Ovary (tissue), 3 donors: ENCODE measurements around the gene MYB.

ENCODE experiments used
- CTCF ChIP-seq, 3 donors: fragments of 450-650 bp in 2 of 3; fragments of 200-600 bp in 1 of 3; IDR thresholded peaks; one replicate each; pipeline versions ENCODE4 v1.5.1 to v1.8.0; 2016 to 2022; ENCODE audit warnings: antibody characterized with exemption in 3 of 3, mild to moderate bottlenecking in 1 of 3
- EP300 ChIP-seq: sonication (generic); formaldehyde crosslinking; IDR thresholded peaks from one replicate; pipeline ENCODE4 v1.6.1; 2017; ENCODE audit warnings: antibody characterized with exemption
- POLR2A ChIP-seq: fragments of 450-650 bp; IDR thresholded peaks from one replicate; pipeline ENCODE4 v1.6.1; 2017; ENCODE audit warnings: antibody characterized with exemption, mild to moderate bottlenecking, moderate library complexity
- donor health status: DM: no; HTN: no; CAD: no.

GRCh38 chr6:135183002-135183531 is 2.0 kb downstream of the MYB start:
- no peak for TF ChIP-seq CTCF (IDR thresholded peaks at IDR 0.05)
- TF ChIP-seq EP300 = no peak
- TF ChIP-seq POLR2A = no peak
